DMS79 (cell line): ENCODE data around the gene FCN2.

Experiments used
- DNase-seq: peaks from one replicate; lab custom pipeline; 2025; lab: John Stamatoyannopoulos, UW

Gene FCN2

GRCh38 chr9:134912126-134912840 lies 31.7 kb downstream of the FCN2 start:
- no peak for DNase-seq

GRCh38 chr9:134913041-134913712 lies 32.6 kb downstream of the FCN2 start:
- DNase-seq = no peak

GRCh38 chr9:134913713-134914500 lies 33.3 kb downstream of the FCN2 start:
- no peak for DNase-seq

- no peak for DNase-seq
Observed at GRCh38 chr9:134914501-134914834, 33.9 kb downstream of the FCN2 start.

GRCh38 chr9:134915046-134915985 lies 34.7 kb downstream of the FCN2 start:
- no peak for DNase-seq

GRCh38 chr9:134916161-134916665 lies 35.6 kb downstream of the FCN2 start:
- no peak for DNase-seq

- DNase-seq = no peak
Observed at GRCh38 chr9:134917431-134918373, 37.1 kb downstream of the FCN2 start, which contains the start of gene FCN1. Gene FCN1, minus strand, starts transcription at chr9:134917912. Its CDS starts 41 bp downstream, at chr9:134917871.

- no peak for DNase-seq
Observed at GRCh38 chr9:134918646-134919045, 38.0 kb downstream of the FCN2 start.

GRCh38 chr9:134919303-134919702 lies 38.7 kb downstream of the FCN2 start:
- DNase-seq = no peak

- DNase-seq = no peak
Observed at GRCh38 chr9:134922066-134922931, 41.7 kb downstream of the FCN2 start.

GRCh38 chr9:134922932-134923240 lies 42.3 kb downstream of the FCN2 start:
- DNase-seq = no peak

GRCh38 chr9:134923466-134923865 lies 42.9 kb downstream of the FCN2 start:
- no peak for DNase-seq

GRCh38 chr9:134925011-134925511 lies 44.5 kb downstream of the FCN2 start:
- DNase-seq = no peak

- DNase-seq = no peak
Observed at GRCh38 chr9:134928436-134929192, 48.0 kb downstream of the FCN2 start.

GRCh38 chr9:134929193-134930158 lies 48.9 kb downstream of the FCN2 start:
- no peak for DNase-seq

GRCh38 chr9:134930398-134930797 lies 49.8 kb downstream of the FCN2 start:
- no peak for DNase-seq

GRCh38 chr9:134932171-134932570 lies 51.6 kb downstream of the FCN2 start:
- DNase-seq = no peak
